ENCODE results near the gene GRK6. TPM values are rescaled to one million over a fixed set of nuclear protein-coding genes. Genes with fewer than 3 reads are reported as not detected.

Gene GRK6
- total and polyA plus RNA-seq, 9 of the 15 experiments (the other 6 are each of a cell fraction or from before 2014, with no cell fraction given): 0.63 to 122 (median 44.5) TPM

DNA sequence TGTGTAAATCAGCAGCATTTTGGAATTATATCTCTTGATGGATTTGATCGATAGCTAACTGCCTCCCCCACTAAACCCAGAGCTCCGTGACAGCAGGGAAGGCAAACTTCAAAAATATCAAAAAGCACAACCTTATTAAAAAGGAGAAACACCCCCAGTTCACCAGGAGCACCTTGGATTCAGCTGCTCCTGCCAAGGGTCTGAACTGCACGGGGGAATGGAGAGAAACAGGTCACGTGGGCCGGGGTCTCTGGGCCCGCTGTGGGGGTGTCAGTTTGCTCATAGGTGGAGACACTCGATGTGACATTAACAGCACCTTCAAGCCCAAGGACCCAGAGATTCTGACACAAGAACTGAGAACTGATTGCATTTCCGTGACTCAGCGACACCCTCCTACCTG lies 43.3 kb upstream of the GRK6 start:
- ATAC-seq (no peak), DNase-seq (ENCODE audit: extremely low read depth in 1 of 4, low spot score in 3 of 4) (no peak), FAIRE-seq (no peak)
- Histone ChIP-seq H3K27me3 (ENCODE audit: control insufficient read depth in 2 of 2, insufficient read depth in 2 of 2, low read length in 2 of 2) (peaks cover 0 to 12% of the 10 kb centered on the region in 2 experiments; a peak in 2 of 5 replicates), H3K9me1 (ENCODE audit: control insufficient read depth, insufficient read depth, low read length) (peaks cover 2% of the 10 kb centered on the region), H4K20me1 (replicated peaks; ENCODE audit: control insufficient read depth, insufficient read depth, low read length) (no peaks in the 10 kb centered on the region), H3K79me2 (ENCODE audit: control insufficient read depth, insufficient read depth, low read length) (no peaks in the 10 kb centered on the region), H3K4me1 (replicated peaks in 1 of 2; ENCODE audit: control insufficient read depth in 2 of 2, insufficient read depth in 2 of 2, low read length in 2 of 2) (peaks cover 14 to 36% of the 10 kb centered on the region in 2 experiments), H3K4me3 (no peak overlapping the region), H2AFZ (ENCODE audit: low read depth, low read length) (no peak overlapping the region), H3K9me3 (replicated peaks; ENCODE audit: control insufficient read depth, insufficient read depth, low read depth, low read length) (no peaks in the 10 kb centered on the region), H3K4me2 (ENCODE audit: insufficient read depth, low read length) (no peak overlapping the region), H3K9ac (ENCODE audit: insufficient read depth in 1 of 2, low read depth in 2 of 2, low read length in 2 of 2) (no peak overlapping the region; a peak in 1 of 4 replicates), H3K36me3 (ENCODE audit: control insufficient read depth, insufficient read depth, low read length) (no peaks in the 10 kb centered on the region), H3K27ac (ENCODE audit: extremely low read depth, low read depth, low read length) (no peak overlapping the region)
- POLR2A ChIA-PET: interaction anchor here (0.7 to 1.0 kb wide), 5 partner anchors 10 to 41 kb away, joined by 3 to 6 read pairs (median 3); no protein-coding TSS in a partner anchor
- CTCF ChIA-PET (ENCODE audit: low intra/inter-chr PET ratio): no interaction called here
- intact Hi-C loops (cut with micrococcal nuclease) (no loop called here), in situ Hi-C loops (cut with MboI) (no loop called here)
- 58% methylated on average over 9 of the region's 9 CpGs for WGBS (ENCODE audit: insufficient coverage, low coverage, missing lambda C conversion rate)
- no TSS peak for BruUV-seq (replicated peaks)
- TF ChIP-seq, protein P1, sequence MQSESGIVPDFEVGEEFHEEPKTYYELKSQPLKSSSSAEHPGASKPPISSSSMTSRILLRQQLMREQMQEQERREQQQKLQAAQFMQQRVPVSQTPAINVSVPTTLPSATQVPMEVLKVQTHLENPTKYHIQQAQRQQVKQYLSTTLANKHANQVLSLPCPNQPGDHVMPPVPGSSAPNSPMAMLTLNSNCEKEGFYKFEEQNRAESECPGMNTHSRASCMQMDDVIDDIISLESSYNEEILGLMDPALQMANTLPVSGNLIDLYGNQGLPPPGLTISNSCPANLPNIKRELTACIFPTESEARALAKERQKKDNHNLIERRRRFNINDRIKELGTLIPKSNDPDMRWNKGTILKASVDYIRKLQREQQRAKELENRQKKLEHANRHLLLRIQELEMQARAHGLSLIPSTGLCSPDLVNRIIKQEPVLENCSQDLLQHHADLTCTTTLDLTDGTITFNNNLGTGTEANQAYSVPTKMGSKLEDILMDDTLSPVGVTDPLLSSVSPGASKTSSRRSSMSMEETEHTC (IDR thresholded peaks at IDR 0.05): no peak
- TF ChIP-seq ZNF274 (IDR thresholded peaks at IDR 0.05; ENCODE audit: borderline replicate concordance, low read depth, low read length) (no peak), GTF2E2 (tag; IDR thresholded peaks at IDR 0.05) (no peak), POLR2H (tag; IDR thresholded peaks at IDR 0.05; ENCODE audit: low read depth) (no peak), RFX7 (CRISPR knock-in tag; IDR thresholded peaks at IDR 0.05) (no peak), CBX5 (IDR thresholded peaks at IDR 0.05; ENCODE audit: borderline replicate concordance, low read depth) (no peak), ZNF444 (CRISPR knock-in tag; IDR thresholded peaks at IDR 0.05) (no peak), MTF1 (CRISPR knock-in tag; IDR thresholded peaks at IDR 0.05; ENCODE audit: borderline replicate concordance) (no peak), FOXK1 (CRISPR knock-in tag; IDR thresholded peaks at IDR 0.05; ENCODE audit: borderline replicate concordance) (no peak), NFRKB (IDR thresholded peaks at IDR 0.05; ENCODE audit: low read depth) (no peak), CHD2 (IDR thresholded peaks at IDR 0.05; ENCODE audit: low read depth, low read length) (no peak), ZNF695 (CRISPR knock-in tag; IDR thresholded peaks at IDR 0.05) (no peak), PHF8 (IDR thresholded peaks at IDR 0.05; ENCODE audit: borderline replicate concordance, low read length) (no peak)
- TF ChIP-seq, protein P2, sequence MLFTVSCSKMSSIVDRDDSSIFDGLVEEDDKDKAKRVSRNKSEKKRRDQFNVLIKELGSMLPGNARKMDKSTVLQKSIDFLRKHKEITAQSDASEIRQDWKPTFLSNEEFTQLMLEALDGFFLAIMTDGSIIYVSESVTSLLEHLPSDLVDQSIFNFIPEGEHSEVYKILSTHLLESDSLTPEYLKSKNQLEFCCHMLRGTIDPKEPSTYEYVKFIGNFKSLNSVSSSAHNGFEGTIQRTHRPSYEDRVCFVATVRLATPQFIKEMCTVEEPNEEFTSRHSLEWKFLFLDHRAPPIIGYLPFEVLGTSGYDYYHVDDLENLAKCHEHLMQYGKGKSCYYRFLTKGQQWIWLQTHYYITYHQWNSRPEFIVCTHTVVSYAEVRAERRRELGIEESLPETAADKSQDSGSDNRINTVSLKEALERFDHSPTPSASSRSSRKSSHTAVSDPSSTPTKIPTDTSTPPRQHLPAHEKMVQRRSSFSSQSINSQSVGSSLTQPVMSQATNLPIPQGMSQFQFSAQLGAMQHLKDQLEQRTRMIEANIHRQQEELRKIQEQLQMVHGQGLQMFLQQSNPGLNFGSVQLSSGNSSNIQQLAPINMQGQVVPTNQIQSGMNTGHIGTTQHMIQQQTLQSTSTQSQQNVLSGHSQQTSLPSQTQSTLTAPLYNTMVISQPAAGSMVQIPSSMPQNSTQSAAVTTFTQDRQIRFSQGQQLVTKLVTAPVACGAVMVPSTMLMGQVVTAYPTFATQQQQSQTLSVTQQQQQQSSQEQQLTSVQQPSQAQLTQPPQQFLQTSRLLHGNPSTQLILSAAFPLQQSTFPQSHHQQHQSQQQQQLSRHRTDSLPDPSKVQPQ (CRISPR knock-in tag; IDR thresholded peaks at IDR 0.05; ENCODE audit: borderline replicate concordance): no peak
- TF ChIP-seq, protein P3, sequence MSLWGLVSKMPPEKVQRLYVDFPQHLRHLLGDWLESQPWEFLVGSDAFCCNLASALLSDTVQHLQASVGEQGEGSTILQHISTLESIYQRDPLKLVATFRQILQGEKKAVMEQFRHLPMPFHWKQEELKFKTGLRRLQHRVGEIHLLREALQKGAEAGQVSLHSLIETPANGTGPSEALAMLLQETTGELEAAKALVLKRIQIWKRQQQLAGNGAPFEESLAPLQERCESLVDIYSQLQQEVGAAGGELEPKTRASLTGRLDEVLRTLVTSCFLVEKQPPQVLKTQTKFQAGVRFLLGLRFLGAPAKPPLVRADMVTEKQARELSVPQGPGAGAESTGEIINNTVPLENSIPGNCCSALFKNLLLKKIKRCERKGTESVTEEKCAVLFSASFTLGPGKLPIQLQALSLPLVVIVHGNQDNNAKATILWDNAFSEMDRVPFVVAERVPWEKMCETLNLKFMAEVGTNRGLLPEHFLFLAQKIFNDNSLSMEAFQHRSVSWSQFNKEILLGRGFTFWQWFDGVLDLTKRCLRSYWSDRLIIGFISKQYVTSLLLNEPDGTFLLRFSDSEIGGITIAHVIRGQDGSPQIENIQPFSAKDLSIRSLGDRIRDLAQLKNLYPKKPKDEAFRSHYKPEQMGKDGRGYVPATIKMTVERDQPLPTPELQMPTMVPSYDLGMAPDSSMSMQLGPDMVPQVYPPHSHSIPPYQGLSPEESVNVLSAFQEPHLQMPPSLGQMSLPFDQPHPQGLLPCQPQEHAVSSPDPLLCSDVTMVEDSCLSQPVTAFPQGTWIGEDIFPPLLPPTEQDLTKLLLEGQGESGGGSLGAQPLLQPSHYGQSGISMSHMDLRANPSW (CRISPR knock-in tag; IDR thresholded peaks at IDR 0.05): no peak

Data from K562 (cell line).